HG02798 (cell line): ENCODE measurements around the gene ACSBG1.
"Not testable (repeated sequence)": the region's sequence is repeated elsewhere in the genome, so short reads cannot be mapped to it uniquely, and the experiment has no call there.

ENCODE experiments used
- ATAC-seq: cut with Tn5 transposase; IDR thresholded peaks from one replicate; pipeline ENCODE4 v1.9.1; 2021; ENCODE audit warnings: mild to moderate bottlenecking; ENCODE audit not compliant: unreplicated experiment, poor library complexity

Gene ACSBG1

GRCh38 chr15:78255421-78256043 lies 21.2 kb upstream of the ACSBG1 start:
- ATAC-seq = no peak

GRCh38 chr15:78251136-78251535 lies 16.8 kb upstream of the ACSBG1 start:
- ATAC-seq = no peak

GRCh38 chr15:78249131-78249530 lies 14.8 kb upstream of the ACSBG1 start:
- ATAC-seq = no peak

GRCh38 chr15:78247911-78248310 lies 13.5 kb upstream of the ACSBG1 start:
- no peak for ATAC-seq

GRCh38 chr15:78245976-78246620 lies 11.7 kb upstream of the ACSBG1 start:
- not testable (repeated sequence) for ATAC-seq

GRCh38 chr15:78245392-78245791 lies 11.0 kb upstream of the ACSBG1 start:
- not testable (repeated sequence) for ATAC-seq

GRCh38 chr15:78244893-78245292 lies 10.5 kb upstream of the ACSBG1 start:
- no peak for ATAC-seq

GRCh38 chr15:78244101-78244500 lies 9.7 kb upstream of the ACSBG1 start:
- ATAC-seq = no peak

- ATAC-seq = no peak
These were observed 9.2 kb upstream of the ACSBG1 start for GRCh38 chr15:78243491-78243941.

GRCh38 chr15:78243058-78243457 lies 8.7 kb upstream of the ACSBG1 start:
- no peak for ATAC-seq

GRCh38 chr15:78242128-78242527 lies 7.8 kb upstream of the ACSBG1 start:
- ATAC-seq = no peak

- ATAC-seq = no peak
These were observed 6.7 kb upstream of the ACSBG1 start for GRCh38 chr15:78241017-78241416.

GRCh38 chr15:78239811-78240210 lies 5.4 kb upstream of the ACSBG1 start:
- ATAC-seq = no peak

- ATAC-seq = no peak
These were observed 2.8 kb upstream of the ACSBG1 start for GRCh38 chr15:78237146-78237545.

GRCh38 chr15:78236491-78236890 lies 2.1 kb upstream of the ACSBG1 start:
- no peak for ATAC-seq

- no peak for ATAC-seq
These were observed 869 bp downstream of the ACSBG1 start for GRCh38 chr15:78233496-78233895.

GRCh38 chr15:78232951-78233350 lies 1.4 kb downstream of the ACSBG1 start:
- ATAC-seq = no peak

GRCh38 chr15:78229431-78230406 lies 4.6 kb downstream of the ACSBG1 start:
- ATAC-seq = no peak

GRCh38 chr15:78228356-78228996 lies 5.9 kb downstream of the ACSBG1 start:
- no peak for ATAC-seq

- peak; percentile 45 for ATAC-seq
These were observed 8.4 kb downstream of the ACSBG1 start for GRCh38 chr15:78225783-78226541.
